ENCODE results near the gene PTS. TPM values are rescaled to one million over a fixed set of nuclear protein-coding genes. Genes with fewer than 3 reads are reported as not detected.

PTS gene
- total RNA-seq, 2 donors from 2014 or later, result 24.4 to 28.7 TPM

- no peak for DNase-seq (ENCODE audit: low spot score)
Observed at GRCh38 chr11:112212290-112212689, 13.9 kb upstream of the PTS start.

GRCh38 chr11:112212710-112213109, 13.5 kb upstream of the PTS start:
- Histone ChIP-seq H3K4me1 (replicated peaks) (no peaks in the 10 kb centered on the region), H3K27ac (no peak overlapping the region), H3K27me3 (replicated peaks; ENCODE audit: insufficient read depth) (no peaks in the 10 kb centered on the region), H3K36me3 (no peaks in the 10 kb centered on the region), H3K9me3 (no peaks in the 10 kb centered on the region), H3K4me3 (no peak overlapping the region)
- intact Hi-C loops (cut with DNase I), result no loop called here
- DNase-seq (ENCODE audit: low spot score), result no peak
- TF ChIP-seq CTCF (IDR thresholded peaks at IDR 0.05) (no peak), POLR2AphosphoS5 (IDR thresholded peaks at IDR 0.05) (no peak), POLR2A (IDR thresholded peaks at IDR 0.05) (no peak)

More at GRCh38 chr11:112212290-112212689, 13.9 kb upstream of the PTS start:
- H3K4me1 ChIP-seq (replicated peaks), result no peaks in the 10 kb centered on the region
- intact Hi-C loops (cut with DNase I), result no loop called here
- H3K36me3 ChIP-seq, result no peaks in the 10 kb centered on the region
- H3K27me3 ChIP-seq (replicated peaks; ENCODE audit: insufficient read depth), result no peaks in the 10 kb centered on the region
- 74% methylated on average over 3 of the region's 3 CpGs for WGBS
- no peak overlapping the region for H3K27ac ChIP-seq
- TF ChIP-seq POLR2A (IDR thresholded peaks at IDR 0.05) (no peak), CTCF (IDR thresholded peaks at IDR 0.05) (no peak), POLR2AphosphoS5 (IDR thresholded peaks at IDR 0.05) (no peak)
- H3K4me3 ChIP-seq, result no peak overlapping the region
- no peaks in the 10 kb centered on the region for H3K9me3 ChIP-seq

- intact Hi-C loops (cut with DNase I), result no loop called here
- 71% methylated on average over 4 of the region's 4 CpGs for WGBS
- TF ChIP-seq CTCF (IDR thresholded peaks at IDR 0.05), result no peak
- no peak for TF ChIP-seq POLR2A (IDR thresholded peaks at IDR 0.05)
- TF ChIP-seq POLR2AphosphoS5 (IDR thresholded peaks at IDR 0.05), result no peak
- H3K9me3 ChIP-seq, result no peaks in the 10 kb centered on the region
- no peaks in the 10 kb centered on the region for H3K27me3 ChIP-seq (replicated peaks; ENCODE audit: insufficient read depth)
- H3K36me3 ChIP-seq, result no peaks in the 10 kb centered on the region
- H3K27ac ChIP-seq, result no peak overlapping the region
- no peak overlapping the region for H3K4me3 ChIP-seq
- no peak for DNase-seq (ENCODE audit: low spot score)
- no peaks in the 10 kb centered on the region for H3K4me1 ChIP-seq (replicated peaks)
Observed at GRCh38 chr11:112213753-112214152, 12.5 kb upstream of the PTS start.

- H3K4me3 ChIP-seq, result no peak overlapping the region
- DNase-seq (ENCODE audit: low spot score), result no peak
- no peaks in the 10 kb centered on the region for H3K9me3 ChIP-seq
- no peaks in the 10 kb centered on the region for H3K27me3 ChIP-seq (replicated peaks; ENCODE audit: insufficient read depth)
- H3K36me3 ChIP-seq, result no peaks in the 10 kb centered on the region
- no peak overlapping the region for H3K27ac ChIP-seq
- intact Hi-C loops (cut with DNase I), result no loop called here
- no peaks in the 10 kb centered on the region for H3K4me1 ChIP-seq (replicated peaks)
- 91% methylated on average over 6 of the region's 6 CpGs for WGBS
- TF ChIP-seq CTCF (IDR thresholded peaks at IDR 0.05), result no peak
- no peak for TF ChIP-seq POLR2A (IDR thresholded peaks at IDR 0.05)
- TF ChIP-seq POLR2AphosphoS5 (IDR thresholded peaks at IDR 0.05), result no peak
Observed at GRCh38 chr11:112215621-112216020, 10.6 kb upstream of the PTS start.

GRCh38 chr11:112216561-112217105, 9.6 kb upstream of the PTS start:
- WGBS, result 87% methylated on average over 1 of the region's 1 CpG
- Histone ChIP-seq H3K4me1 (replicated peaks) (no peaks in the 10 kb centered on the region), H3K27ac (no peak overlapping the region), H3K9me3 (no peaks in the 10 kb centered on the region), H3K27me3 (replicated peaks; ENCODE audit: insufficient read depth) (no peaks in the 10 kb centered on the region), H3K4me3 (no peak overlapping the region), H3K36me3 (no peaks in the 10 kb centered on the region)
- no peak for DNase-seq (ENCODE audit: low spot score)
- intact Hi-C loops (cut with DNase I), result no loop called here
- no peak for TF ChIP-seq CTCF (IDR thresholded peaks at IDR 0.05)
- TF ChIP-seq POLR2A (IDR thresholded peaks at IDR 0.05), result no peak
- no peak for TF ChIP-seq POLR2AphosphoS5 (IDR thresholded peaks at IDR 0.05)

Measured in prostate gland (tissue), 2 donors.